ENCODE data around the gene CDK5RAP2. TPM values are rescaled to one million over a fixed set of nuclear protein-coding genes. Genes with fewer than 3 reads are reported as not detected.

CDK5RAP2 gene
- total and polyA plus RNA-seq, 9 of the 15 experiments (the other 6 are each of a cell fraction or from before 2014, with no cell fraction given) = 19.9 to 68.8 (median 42.2) TPM

DNA sequence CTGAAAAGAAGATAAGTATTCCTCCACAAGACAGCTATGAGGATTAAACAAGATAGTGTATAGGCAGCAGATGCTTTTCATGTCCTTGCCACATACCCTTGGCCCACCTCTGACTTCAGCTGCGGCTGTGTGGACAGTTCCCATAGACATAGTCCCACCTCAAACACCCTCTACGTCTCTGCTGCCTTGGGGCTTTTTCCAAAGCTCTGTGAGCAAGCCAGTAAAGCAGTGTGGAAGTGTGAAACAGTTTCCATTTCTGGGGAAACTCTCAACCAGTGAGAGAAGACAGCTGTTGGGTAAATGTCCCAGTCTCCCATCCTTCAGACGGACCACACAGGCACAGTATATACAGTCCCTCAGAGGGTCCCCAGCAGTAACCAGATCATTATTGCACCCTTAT, 125.5 kb downstream of the CDK5RAP2 start:
- BruUV-seq (replicated peaks) = no TSS peak
- H3K27me3 ChIP-seq (ENCODE audit: control insufficient read depth in 2 of 2, insufficient read depth in 2 of 2, low read length in 2 of 2) = no peaks in the 10 kb centered on the region
- intact Hi-C loops (cut with micrococcal nuclease) = no loop called here
- no peaks in the 10 kb centered on the region for H3K79me2 ChIP-seq (ENCODE audit: control insufficient read depth, insufficient read depth, low read length)
- no peak for TF ChIP-seq GTF2A2 (tag; IDR thresholded peaks at IDR 0.05)
- in situ Hi-C loops (cut with MboI) = loop anchor here (25.0 kb wide), 1 partner anchor 892 kb away; no protein-coding TSS in a partner anchor
- H3K4me2 ChIP-seq (ENCODE audit: insufficient read depth, low read length) = no peak overlapping the region
- POLR2A ChIA-PET = no interaction called here
- no peaks in the 10 kb centered on the region; the same call in 1 of the 2 replicates for H4K20me1 ChIP-seq (replicated peaks; ENCODE audit: control insufficient read depth, insufficient read depth, low read length)
- H3K4me3 ChIP-seq = no peak overlapping the region
- H3K9ac ChIP-seq (ENCODE audit: insufficient read depth in 1 of 2, low read depth in 2 of 2, low read length in 2 of 2) = no peak overlapping the region
- no peaks in the 10 kb centered on the region for H3K9me1 ChIP-seq (ENCODE audit: control insufficient read depth, insufficient read depth, low read length)
- no peak overlapping the region for H2AFZ ChIP-seq (ENCODE audit: low read depth, low read length)
- H3K4me1 ChIP-seq (replicated peaks in 1 of 2; ENCODE audit: control insufficient read depth in 2 of 2, insufficient read depth in 2 of 2, low read length in 2 of 2) = no peaks in the 10 kb centered on the region
- ATAC-seq = no peak
- 87% methylated on average over 3 of the region's 3 CpGs for WGBS (ENCODE audit: insufficient coverage, low coverage, missing lambda C conversion rate)
- FAIRE-seq = no peak
- peaks cover 81% of the 10 kb centered on the region for H3K36me3 ChIP-seq (ENCODE audit: control insufficient read depth, insufficient read depth, low read length)
- no peaks in the 10 kb centered on the region for H3K9me3 ChIP-seq (replicated peaks; ENCODE audit: control insufficient read depth, insufficient read depth, low read depth, low read length)
- CTCF ChIA-PET (ENCODE audit: low intra/inter-chr PET ratio) = no interaction called here
- H3K27ac ChIP-seq (ENCODE audit: extremely low read depth, low read depth, low read length) = no peak overlapping the region
- no peak for DNase-seq (ENCODE audit: extremely low read depth in 1 of 4, low spot score in 3 of 4)

- Histone ChIP-seq H4K20me1 (replicated peaks; ENCODE audit: control insufficient read depth, insufficient read depth, low read length) (no peaks in the 10 kb centered on the region; the same call in 1 of the 2 replicates), H3K79me2 (ENCODE audit: control insufficient read depth, insufficient read depth, low read length) (no peaks in the 10 kb centered on the region), H3K27ac (ENCODE audit: extremely low read depth, low read depth, low read length) (no peak overlapping the region), H2AFZ (ENCODE audit: low read depth, low read length) (no peak overlapping the region), H3K9ac (ENCODE audit: insufficient read depth in 1 of 2, low read depth in 2 of 2, low read length in 2 of 2) (no peak overlapping the region), H3K9me3 (replicated peaks; ENCODE audit: control insufficient read depth, insufficient read depth, low read depth, low read length) (no peaks in the 10 kb centered on the region), H3K9me1 (ENCODE audit: control insufficient read depth, insufficient read depth, low read length) (no peaks in the 10 kb centered on the region), H3K36me3 (ENCODE audit: control insufficient read depth, insufficient read depth, low read length) (peaks cover 77% of the 10 kb centered on the region), H3K4me1 (replicated peaks in 1 of 2; ENCODE audit: control insufficient read depth in 2 of 2, insufficient read depth in 2 of 2, low read length in 2 of 2) (no peaks in the 10 kb centered on the region), H3K4me3 (no peak overlapping the region), H3K4me2 (ENCODE audit: insufficient read depth, low read length) (no peak overlapping the region), H3K27me3 (ENCODE audit: control insufficient read depth in 2 of 2, insufficient read depth in 2 of 2, low read length in 2 of 2) (no peaks in the 10 kb centered on the region)
- ChIA-PET CTCF (ENCODE audit: low intra/inter-chr PET ratio) (no interaction called here), POLR2A (interaction anchor here (0.6 kb wide), 1 partner anchor 235 kb away, joined by 3 read pairs; no protein-coding TSS in a partner anchor)
- in situ Hi-C loops (cut with MboI) (loop anchor here (25.0 kb wide), 1 partner anchor 891 kb away; no protein-coding TSS in a partner anchor), intact Hi-C loops (cut with micrococcal nuclease) (no loop called here)
- 82% methylated on average over 4 of the region's 4 CpGs for WGBS (ENCODE audit: insufficient coverage, low coverage, missing lambda C conversion rate)
- DNase-seq (ENCODE audit: extremely low read depth in 1 of 4, low spot score in 3 of 4) = no peak
- ATAC-seq = no peak
- BruUV-seq (replicated peaks) = no TSS peak
- FAIRE-seq = no peak
- TF ChIP-seq SRF (CRISPR knock-in tag; IDR thresholded peaks at IDR 0.05) = no peak
- TF ChIP-seq NR2C2 (CRISPR knock-in tag; IDR thresholded peaks at IDR 0.05) = no peak
- TF ChIP-seq NR2C2 (tag; IDR thresholded peaks at IDR 0.05) = no peak
- TF ChIP-seq HINFP (tag; conservative IDR thresholded peaks at IDR 0.05; ENCODE audit: low read depth) = no peak
- no peak for TF ChIP-seq NCOA2 (IDR thresholded peaks at IDR 0.05; ENCODE audit: partially characterized antibody in 2 of 2)
- no peak for TF ChIP-seq ZBTB1 (CRISPR knock-in tag; IDR thresholded peaks at IDR 0.05; ENCODE audit: borderline replicate concordance, low read depth)
- no peak for TF ChIP-seq PTRF (tag; IDR thresholded peaks at IDR 0.05)
- TF ChIP-seq SNIP1 (IDR thresholded peaks at IDR 0.05; ENCODE audit: low read depth) = no peak
- TF ChIP-seq ZNF408 (CRISPR knock-in tag; IDR thresholded peaks at IDR 0.05; ENCODE audit: low read depth) = no peak
- TF ChIP-seq C11orf30 (IDR thresholded peaks at IDR 0.05; ENCODE audit: low read depth) = no peak
- no peak for TF ChIP-seq ZNF23 (CRISPR knock-in tag; IDR thresholded peaks at IDR 0.05)
- no peak for TF ChIP-seq FOS (IDR thresholded peaks at IDR 0.05; ENCODE audit: extremely low read depth, insufficient read length)
- TF ChIP-seq, protein P1, sequence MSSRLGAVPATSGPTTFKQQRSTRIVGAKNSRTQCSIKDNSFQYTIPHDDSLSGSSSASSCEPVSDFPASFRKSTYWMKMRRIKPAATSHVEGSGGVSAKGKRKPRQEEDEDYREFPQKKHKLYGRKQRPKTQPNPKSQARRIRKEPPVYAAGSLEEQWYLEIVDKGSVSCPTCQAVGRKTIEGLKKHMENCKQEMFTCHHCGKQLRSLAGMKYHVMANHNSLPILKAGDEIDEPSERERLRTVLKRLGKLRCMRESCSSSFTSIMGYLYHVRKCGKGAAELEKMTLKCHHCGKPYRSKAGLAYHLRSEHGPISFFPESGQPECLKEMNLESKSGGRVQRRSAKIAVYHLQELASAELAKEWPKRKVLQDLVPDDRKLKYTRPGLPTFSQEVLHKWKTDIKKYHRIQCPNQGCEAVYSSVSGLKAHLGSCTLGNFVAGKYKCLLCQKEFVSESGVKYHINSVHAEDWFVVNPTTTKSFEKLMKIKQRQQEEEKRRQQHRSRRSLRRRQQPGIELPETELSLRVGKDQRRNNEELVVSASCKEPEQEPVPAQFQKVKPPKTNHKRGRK (tag; IDR thresholded peaks at IDR 0.05) = no peak
- TF ChIP-seq TCFL5 (CRISPR knock-in tag; conservative IDR thresholded peaks at IDR 0.05) = no peak
Observed at GRCh38 chr9:120453792-120454191, 126.2 kb downstream of the CDK5RAP2 start.

All from K562 (cell line).